ENCODE results near the gene IFI6.

DNA sequence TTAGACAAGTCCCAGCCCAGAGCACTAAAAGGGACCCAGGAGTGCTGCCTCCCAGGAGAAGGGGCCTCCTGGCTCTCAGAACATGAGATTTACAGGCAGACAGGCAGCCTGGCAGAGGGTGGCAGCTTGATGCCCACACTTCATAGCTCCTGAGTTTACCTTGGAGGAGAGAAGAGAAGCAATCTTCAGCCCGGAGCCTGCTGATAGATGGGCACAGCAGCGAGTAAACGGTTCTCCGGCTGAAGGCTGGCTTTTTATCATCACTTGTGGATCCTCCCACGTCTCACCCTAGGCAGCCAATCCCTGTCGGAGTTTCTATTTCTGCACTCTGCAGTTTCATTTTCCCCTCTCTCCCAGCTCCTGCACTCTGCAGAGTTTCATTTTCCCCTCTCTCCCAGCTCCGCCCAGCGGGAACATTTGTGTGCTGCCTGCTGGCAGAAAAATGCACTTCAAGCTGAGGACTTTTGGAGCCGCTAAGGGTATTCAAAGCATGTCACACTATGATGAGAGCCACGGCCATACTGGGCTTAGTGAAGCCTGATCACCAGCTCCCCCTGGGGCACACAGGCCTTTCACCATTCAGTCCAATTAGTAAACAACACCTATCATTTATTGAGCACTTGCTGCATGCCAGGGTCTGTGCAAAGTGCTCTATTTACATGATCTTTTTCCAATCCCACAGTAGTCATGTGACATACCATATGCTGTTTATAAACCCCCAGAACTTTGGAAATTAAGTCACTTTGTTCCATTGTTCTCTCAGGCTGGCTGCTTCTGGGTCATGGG is at the start of gene IFI6:
- TF ChIP-seq, protein P1, sequence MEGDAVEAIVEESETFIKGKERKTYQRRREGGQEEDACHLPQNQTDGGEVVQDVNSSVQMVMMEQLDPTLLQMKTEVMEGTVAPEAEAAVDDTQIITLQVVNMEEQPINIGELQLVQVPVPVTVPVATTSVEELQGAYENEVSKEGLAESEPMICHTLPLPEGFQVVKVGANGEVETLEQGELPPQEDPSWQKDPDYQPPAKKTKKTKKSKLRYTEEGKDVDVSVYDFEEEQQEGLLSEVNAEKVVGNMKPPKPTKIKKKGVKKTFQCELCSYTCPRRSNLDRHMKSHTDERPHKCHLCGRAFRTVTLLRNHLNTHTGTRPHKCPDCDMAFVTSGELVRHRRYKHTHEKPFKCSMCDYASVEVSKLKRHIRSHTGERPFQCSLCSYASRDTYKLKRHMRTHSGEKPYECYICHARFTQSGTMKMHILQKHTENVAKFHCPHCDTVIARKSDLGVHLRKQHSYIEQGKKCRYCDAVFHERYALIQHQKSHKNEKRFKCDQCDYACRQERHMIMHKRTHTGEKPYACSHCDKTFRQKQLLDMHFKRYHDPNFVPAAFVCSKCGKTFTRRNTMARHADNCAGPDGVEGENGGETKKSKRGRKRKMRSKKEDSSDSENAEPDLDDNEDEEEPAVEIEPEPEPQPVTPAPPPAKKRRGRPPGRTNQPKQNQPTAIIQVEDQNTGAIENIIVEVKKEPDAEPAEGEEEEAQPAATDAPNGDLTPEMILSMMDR (conservative IDR thresholded peaks at IDR 0.05; ENCODE audit: low read depth, low read length) = peak; percentile 49
- TF ChIP-seq EZH2 (IDR thresholded peaks at IDR 0.05; ENCODE audit: borderline replicate concordance, low read depth, low read length, poor library complexity, severe bottlenecking) = no peak
